Measurements from ENCODE around the gene PINLYP.
A peak's percentile ranks its signal among the peaks of the same experiment; 100 is the strongest.

Gene PINLYP

GRCh38 chr19:43622956-43623355 lies 47.4 kb downstream of the PINLYP start:
- TF ChIP-seq, protein P1, sequence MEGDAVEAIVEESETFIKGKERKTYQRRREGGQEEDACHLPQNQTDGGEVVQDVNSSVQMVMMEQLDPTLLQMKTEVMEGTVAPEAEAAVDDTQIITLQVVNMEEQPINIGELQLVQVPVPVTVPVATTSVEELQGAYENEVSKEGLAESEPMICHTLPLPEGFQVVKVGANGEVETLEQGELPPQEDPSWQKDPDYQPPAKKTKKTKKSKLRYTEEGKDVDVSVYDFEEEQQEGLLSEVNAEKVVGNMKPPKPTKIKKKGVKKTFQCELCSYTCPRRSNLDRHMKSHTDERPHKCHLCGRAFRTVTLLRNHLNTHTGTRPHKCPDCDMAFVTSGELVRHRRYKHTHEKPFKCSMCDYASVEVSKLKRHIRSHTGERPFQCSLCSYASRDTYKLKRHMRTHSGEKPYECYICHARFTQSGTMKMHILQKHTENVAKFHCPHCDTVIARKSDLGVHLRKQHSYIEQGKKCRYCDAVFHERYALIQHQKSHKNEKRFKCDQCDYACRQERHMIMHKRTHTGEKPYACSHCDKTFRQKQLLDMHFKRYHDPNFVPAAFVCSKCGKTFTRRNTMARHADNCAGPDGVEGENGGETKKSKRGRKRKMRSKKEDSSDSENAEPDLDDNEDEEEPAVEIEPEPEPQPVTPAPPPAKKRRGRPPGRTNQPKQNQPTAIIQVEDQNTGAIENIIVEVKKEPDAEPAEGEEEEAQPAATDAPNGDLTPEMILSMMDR (IDR thresholded peaks at IDR 0.05; ENCODE audit: insufficient read depth, low read depth, low read length, missing control alignments): no peak
- no peak for DNase-seq (ENCODE audit: low read depth)
- no peak overlapping the region for H3K4me3 ChIP-seq (ENCODE audit: low read length)

DNA sequence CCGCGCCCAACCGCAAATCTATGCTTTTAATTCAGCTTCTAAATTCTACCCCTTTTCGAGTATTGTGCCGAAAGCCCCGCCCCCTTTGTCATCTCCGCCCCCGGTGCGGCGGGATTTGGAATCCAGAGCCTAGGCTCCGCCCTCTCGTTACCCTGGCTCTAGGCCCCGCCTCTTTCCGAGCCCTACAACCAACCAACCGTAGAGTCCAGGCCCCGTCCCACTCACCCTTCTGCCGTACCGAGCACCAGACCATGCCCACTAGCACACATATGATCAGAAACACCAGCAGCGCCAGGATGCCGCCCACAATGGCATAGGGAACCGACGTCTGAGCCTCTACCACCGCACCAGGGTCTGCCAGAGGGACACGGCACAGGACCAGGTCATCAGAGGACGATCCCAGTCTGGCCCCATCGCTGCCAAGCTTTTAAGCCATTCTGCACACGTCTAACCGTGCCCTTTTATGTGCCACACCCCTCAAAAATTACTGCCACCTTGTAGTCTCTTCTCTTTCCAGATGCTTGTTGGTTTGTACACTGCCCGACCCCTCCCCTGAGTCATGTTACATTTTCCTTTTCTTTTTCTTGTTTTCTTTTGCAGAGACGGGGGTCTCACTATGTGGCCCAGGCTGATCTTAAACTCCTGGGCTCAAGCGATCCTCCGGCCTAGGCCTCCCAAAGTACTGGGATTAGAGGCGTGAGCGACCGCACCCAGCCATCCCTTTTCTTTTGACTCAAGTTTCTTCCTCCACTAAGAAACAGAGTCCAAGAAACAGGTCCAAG lies 48.5 kb downstream of the PINLYP start:
- no peak for DNase-seq (ENCODE audit: low read depth)
- TF ChIP-seq, protein P1 (IDR thresholded peaks at IDR 0.05; ENCODE audit: insufficient read depth, low read depth, low read length, missing control alignments): no peak

DNA sequence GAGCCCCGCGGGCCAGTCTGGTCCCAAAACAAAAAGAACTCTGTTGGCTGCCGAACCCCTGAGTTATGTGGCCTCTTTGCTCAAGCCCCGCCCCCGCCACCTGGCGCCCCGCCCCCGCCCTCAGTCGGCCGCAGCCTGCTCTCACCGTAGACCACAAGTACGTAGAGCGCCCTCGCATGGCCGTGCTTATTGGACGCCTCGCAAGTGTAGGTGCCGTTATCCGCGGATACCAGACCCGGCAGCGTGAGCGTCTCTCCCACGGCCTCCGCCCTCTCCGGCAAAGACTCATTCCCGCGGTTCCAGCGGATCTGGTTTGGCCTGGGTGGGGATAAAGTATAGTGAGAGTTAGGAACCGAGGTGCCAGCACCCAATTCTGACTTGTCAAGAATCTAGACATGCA lies 49.3 kb downstream of the PINLYP start:
- TF ChIP-seq, protein P1 (IDR thresholded peaks at IDR 0.05; ENCODE audit: insufficient read depth, low read depth, low read length, missing control alignments): peak; percentile 39
- peak; percentile 71 for DNase-seq (ENCODE audit: low read depth)
- H3K4me3 ChIP-seq (ENCODE audit: low read length): no peak overlapping the region

More for the DNA sequence above, 48.5 kb downstream of the PINLYP start:
- no peak overlapping the region for H3K4me3 ChIP-seq (ENCODE audit: low read length)

DNA sequence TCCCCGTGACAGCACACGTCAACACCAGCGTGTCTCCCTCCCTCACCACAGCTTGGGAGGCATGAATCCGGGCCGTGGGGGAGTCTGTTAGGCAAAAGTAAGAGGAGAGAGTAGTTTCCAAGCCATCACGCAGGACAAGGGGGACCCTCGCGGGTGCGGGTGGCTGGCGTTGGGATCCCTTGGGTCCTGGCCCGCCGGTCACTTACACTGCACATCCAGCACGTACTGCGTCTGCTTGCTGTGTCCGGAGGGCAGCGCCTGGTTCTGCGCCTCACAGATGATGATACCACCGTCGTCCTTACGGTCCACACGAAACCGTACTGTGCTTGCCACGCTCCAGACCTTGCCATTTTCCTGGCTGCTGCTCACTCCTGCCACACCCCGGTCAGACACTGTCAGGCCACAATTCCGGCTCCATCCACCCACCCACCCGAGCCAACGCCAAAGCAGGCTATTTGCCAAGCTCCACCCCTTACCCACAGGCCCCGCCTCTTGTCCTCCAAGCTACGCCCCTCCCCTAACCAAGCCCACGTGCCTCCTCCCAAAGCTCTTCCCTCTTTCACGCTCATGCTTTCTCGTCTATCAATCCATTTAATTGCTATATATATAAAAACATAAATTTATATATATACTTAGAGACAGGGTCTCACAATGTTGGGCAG lies 50.4 kb downstream of the PINLYP start:
- no peak overlapping the region for H3K4me3 ChIP-seq (ENCODE audit: low read length)
- DNase-seq (ENCODE audit: low read depth): peak; percentile 27
- TF ChIP-seq, protein P1 (IDR thresholded peaks at IDR 0.05; ENCODE audit: insufficient read depth, low read depth, low read length, missing control alignments): no peak

GRCh38 chr19:43626838-43627237 lies 51.2 kb downstream of the PINLYP start:
- DNase-seq (ENCODE audit: low read depth): no peak
- H3K4me3 ChIP-seq (ENCODE audit: low read length): no peak overlapping the region
- TF ChIP-seq, protein P1 (IDR thresholded peaks at IDR 0.05; ENCODE audit: insufficient read depth, low read depth, low read length, missing control alignments): no peak

DNA sequence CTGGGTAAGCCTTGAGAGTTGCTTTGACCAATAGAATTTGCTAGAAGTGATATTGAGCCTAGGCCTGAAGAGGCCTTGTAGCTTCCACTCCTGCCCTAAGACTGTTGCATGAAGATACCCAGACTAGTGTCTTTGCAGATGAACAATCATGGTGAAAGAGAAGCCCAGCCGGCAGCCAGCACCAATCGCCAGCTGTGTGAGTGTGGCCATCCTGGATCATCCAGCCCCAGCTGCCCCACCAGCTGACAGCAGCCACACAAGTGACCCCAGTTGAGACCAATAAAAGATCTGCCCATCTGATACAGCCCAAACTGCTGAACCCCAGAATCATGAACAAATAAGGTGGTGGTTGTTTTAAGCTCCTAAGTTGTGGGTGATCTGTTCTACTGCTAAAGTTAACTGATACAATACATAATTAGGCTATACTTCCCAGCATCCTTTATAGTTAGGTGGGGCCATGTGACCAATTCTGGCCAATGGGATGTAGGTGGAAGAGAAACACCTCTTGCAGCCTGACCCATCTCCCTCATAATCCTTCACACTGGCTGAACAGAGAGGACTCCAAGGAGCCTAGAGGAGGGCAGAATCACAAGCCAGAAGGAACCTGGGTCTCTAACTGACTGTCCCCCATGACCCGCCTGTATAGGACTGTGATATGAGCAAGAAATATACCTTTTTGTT lies 53.2 kb downstream of the PINLYP start:
- no peak overlapping the region for H3K4me3 ChIP-seq (ENCODE audit: low read length)
- DNase-seq (ENCODE audit: low read depth): no peak
- TF ChIP-seq, protein P1 (IDR thresholded peaks at IDR 0.05; ENCODE audit: insufficient read depth, low read depth, low read length, missing control alignments): no peak

Measured in epithelial cell of esophagus (primary cell).